ENCODE measurements around the gene HLCS. TPM values are rescaled to one million over a fixed set of nuclear protein-coding genes. Genes with fewer than 3 reads are reported as not detected.
A peak's percentile ranks its signal among the peaks of the same experiment; 100 is the strongest.
"Not testable (repeated sequence)": the region's sequence is repeated elsewhere in the genome, so short reads cannot be mapped to it uniquely, and the experiment has no call there.

Gene HLCS
- polyA plus RNA-seq (ENCODE audit: insufficient read length in 4 of 4): 10 to 100 TPM; 15.8 to 18.0 (median 16.2) TPM

DNA sequence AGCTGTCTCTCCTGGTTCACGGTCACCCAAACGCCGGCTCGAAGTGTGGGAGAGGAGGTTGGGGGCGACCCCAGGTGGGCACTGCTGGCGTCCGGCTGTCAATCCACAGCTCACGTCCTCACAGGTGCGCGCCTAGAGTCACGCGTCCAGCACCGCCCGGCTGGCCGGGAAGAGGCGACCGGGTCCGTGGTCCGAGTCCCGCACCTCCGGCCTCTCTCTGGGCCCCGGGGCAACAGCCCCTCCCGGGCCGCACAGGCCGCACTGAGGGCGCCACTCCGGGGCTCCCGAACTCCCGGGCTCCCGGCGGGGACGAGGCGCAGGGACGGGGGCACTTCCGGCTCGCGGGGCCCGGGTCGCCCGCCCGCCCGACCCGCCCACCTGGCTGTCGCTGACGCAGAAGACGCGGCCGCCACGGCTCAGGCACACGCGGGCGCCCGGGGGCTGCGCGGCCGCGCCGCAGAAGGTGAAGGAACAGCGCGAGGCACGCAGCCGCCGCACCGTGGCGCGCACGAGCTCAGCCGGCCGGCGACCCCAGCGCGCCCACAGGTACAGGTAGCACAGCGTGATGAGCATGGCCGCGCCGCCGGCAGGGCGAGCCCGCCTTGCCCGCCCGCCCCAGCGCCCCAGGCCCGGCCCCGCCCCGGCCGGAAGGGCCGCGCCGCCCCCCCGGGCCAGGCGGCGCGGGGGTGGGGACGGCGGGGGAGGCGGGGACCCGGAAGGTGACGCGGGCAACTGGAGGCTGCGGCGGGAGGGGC, at the start of gene HLCS:
HLCS (minus strand) TSS at position 604 of the 755 bp plus-strand sequence; CDS start at position 573, 31 bp downstream.
- DNase-seq (ENCODE audit: low read depth in 4 of 4, low spot score in 2 of 4): no peak

DNA sequence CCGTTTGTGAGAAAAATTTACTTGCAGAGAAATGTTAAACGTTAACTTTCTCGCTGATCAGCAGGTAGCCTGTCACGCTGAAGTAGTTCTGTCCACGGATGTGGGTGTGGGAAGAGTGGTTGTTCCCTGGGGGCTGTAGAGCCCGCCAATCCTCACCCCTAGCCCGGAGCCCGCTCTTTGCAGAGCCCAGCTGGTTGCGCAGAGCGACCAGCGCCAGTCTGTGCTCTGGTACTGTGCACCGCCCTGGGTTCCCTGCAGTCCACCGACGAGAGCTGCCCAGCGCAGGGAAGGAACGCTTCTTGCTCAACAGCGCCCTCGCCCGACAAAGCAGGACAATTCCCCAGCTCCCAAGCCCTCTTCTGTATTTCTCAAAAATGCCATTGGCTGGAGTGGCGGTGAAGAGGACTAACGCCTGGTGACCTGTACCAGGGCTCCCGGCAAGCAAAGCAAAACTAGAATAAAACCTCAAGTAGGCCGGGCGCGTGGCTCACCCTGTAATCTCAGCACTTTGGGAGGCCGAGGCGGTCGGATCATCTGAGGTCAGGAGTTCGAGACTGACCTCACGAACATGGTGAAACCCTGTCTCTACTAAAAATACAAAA, 43.4 kb upstream of the HLCS start:
- peak in 2 of 4 donors; percentile 73 to 78 for DNase-seq (ENCODE audit: low read depth in 4 of 4, low spot score in 2 of 4)

DNA sequence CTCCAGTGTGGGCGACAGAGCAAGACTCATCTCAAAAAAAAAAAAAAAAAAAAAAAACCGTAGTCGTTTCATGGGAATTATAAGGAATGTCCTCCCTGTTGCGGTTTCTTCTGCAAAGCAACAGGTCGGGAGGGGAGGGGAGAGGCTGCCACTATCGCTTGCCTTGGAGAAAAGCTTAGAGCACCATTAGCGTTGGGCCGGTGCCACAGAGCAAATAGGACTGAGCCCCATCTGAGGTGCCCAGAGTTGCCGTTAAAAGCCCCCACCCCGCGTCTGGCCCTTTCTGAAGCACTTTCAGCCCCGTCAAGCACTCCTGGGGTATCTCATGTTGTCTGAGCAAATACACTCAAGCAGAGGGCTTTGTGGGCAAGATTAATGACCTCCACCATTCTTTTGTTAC, 42.3 kb upstream of the HLCS start:
- no peak for DNase-seq (ENCODE audit: low read depth in 4 of 4, low spot score in 2 of 4)

DNA sequence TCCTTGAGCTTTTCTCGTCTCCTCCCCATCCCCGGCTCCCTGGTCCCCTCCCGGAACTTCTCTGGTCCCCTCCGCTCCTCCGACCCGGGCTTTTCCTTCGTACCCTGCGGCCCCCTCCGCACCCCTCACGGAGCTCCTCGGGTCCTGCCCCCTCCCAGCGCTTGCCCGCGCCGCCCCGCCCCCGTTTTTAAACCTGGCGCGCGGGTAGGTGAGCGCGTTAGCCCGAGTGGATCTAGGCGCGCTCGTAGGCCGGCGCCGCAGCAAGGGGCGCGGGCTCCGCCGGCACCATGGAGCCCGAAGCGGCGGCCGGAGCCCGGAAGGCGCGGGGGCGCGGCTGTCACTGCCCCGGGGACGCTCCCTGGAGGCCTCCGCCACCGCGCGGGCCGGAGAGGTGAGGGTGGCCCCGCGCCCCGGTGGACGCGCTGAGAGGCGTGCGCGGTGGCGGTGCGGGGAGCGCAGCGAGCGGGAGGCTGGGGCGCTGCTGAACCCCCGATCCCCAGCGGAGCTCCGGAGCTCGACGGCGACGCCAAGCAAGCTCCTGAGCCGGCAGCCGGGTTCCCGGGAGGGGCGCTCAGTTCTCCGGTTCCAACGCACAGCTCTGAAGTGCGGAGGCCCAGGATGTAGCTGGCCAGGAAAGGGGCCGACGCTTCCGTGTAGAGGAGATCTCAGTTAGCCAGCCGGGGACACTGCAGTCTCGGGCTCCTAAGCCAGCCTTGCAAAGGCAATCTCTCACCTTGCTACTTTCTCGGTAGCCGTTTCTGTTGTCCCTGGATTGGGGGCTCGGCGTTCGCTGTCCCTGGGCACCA, 40.2 kb upstream of the HLCS start, which contains the start of gene RIPPLY3:
RIPPLY3 (plus strand) TSS at position 217 of the 806 bp plus-strand sequence; CDS start at position 288, 71 bp downstream.
- DNase-seq (ENCODE audit: low read depth in 4 of 4, low spot score in 2 of 4): no peak

DNA sequence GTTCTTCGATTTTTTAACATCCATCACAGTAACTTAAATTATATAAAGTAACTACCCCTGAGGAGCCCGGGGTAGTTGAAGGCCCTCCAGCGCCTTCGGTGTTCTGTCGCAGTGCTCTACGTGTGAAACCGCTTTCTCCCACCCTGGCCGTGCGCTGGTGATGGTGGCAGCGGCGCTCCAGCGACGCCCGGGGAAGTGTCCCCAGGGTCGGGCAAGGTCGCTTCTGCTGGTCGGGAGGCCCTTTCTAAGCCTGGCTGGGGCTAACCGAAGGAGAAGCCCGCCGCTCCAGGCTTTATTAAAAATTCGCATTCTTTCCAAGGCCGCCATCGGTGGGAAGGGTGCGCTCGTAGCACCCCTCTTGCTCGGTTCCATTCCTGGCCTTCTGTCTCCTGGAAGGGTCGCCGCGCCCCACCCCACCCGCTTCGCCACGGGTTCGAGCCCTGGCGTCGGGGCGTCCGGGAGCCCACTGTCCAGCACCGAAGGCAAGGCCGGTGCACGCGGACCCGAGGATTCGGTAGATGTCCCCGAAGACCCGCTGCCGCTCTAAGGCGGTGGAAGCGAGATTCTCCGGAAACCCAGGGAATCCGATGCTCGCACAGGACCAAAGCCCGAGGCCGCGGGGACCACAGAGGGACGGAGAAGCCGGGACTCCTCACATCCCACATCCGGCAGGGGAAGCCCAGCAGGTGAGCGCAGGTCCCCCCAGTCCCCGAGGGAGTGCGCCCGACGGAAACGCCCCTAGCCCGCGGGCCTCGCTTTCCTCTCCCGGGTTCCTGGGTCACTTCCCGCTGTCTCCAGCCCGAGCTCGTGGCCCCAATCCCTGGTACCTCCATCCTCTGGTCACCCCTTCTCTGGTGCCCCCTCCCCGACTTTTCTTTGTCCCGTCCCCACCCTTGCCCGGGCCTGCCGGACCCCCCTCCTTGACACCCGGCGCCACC, 39.3 kb upstream of the HLCS start:
- no peak for DNase-seq (ENCODE audit: low read depth in 4 of 4, low spot score in 2 of 4)

DNA sequence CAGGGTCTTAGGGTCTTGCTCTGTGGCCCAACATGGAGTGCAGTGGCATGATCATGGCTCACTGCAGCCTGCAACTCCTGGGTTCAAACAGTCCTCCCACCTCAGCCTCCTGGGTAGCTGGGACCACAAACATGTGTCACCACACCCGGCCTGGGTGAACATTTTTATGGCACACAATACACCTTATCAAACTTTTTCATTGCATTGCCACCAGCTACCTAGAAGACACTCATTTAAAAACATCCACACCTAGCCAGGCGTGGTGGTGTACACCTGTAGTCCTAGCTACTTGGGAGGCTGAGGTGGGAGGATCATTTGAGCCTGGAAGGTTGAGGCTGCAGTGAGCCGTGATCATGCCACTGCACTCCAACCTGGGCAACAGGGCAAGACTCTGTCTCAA, 37.4 kb upstream of the HLCS start:
- DNase-seq (ENCODE audit: low read depth in 4 of 4, low spot score in 2 of 4): not testable (repeated sequence)

DNA sequence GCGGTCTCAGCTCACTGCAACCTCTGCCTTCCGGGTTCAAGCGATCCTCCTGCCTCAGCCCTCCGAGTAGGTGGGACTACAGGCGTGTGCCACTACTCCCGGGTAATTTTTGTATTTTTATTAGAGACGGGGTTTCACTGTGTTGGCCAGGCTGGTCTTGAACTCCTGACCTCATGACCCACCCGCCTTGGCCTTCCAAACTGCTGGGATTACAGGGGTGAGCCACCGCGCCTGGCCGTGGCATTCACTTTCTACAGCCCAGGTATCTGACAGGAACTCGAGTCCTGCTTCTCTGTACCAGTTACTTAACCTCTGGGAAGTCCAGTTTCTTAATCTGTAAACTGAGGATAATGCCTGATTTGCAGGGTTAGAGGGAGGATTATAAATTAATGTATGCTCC, 36.4 kb upstream of the HLCS start:
- DNase-seq (ENCODE audit: low read depth in 4 of 4, low spot score in 2 of 4): not testable (repeated sequence)

DNA sequence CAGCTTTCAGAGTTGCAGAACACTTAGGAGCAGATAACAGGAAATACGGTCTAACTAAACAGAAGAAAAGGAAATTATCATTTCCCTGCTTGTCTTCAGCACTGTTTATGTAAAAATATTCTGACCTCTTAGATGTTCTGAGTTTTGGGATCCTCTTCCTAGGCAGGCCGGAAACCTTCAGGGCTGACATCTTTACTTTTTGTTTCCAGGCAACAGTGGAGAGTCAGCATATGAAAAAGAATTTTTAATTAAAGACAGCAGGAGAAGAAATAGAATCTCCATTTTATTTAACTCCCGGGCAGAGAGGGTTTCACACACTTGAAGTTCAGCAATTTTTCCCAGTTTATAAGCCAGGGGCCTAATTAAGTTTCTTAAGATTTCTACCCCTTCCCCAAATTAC, 35.0 kb upstream of the HLCS start:
- no peak for DNase-seq (ENCODE audit: low read depth in 4 of 4, low spot score in 2 of 4)

DNA sequence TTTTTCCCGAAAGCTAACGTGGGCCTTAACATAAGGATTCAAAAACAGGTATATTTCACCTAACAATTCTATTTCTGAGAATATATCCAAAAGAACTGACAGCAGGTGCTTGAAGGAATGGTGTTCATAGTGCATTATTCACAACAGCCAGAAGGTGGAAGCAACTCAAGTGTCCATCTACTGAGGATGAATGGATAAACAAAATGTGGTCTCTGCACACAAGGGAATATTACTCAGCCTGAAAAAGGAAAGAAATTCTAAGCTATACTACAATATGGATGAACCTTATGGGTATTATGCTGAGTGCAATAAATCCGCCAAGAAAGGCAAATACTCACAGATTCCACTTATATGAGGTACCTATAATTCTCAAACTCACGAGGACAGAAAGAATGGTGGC, 33.9 kb upstream of the HLCS start:
- no peak for DNase-seq (ENCODE audit: low read depth in 4 of 4, low spot score in 2 of 4)

DNA sequence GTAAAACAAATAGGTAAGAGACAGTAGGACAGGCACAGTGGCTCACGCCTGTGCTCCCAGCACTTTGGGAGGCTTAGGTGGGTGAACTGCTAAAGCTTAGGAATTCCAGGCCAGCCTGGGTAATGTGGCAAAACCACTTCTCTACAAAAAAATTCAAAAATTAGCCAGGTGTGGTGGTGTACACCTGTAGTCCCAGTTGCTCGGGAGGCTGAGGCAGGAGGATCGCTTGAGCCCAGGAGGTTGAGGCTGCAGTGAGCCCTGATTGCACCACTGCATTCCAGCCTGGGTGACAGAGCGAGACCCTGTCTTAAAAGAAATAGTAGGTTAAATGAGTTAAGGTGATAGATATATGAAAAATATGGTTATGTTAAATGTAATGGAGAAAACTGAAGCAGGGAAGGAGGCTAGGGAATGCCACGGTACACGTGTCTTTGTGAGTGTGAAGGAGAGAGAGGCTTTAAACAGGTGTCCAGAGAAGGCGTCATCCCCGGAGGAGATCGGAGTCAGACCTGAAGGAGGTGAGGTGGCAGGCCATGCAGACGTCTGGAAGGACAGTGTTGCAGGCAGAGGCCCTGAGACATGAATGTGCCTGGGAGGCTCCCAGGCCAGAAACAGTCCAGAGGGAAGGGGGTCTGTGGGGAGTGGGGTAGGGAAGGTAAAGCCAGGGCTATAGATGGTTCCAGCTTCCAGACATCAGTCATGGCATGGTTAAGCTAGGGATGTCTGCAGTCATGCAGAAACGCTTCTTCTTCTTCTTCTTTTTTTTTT, 32.8 kb upstream of the HLCS start:
- no peak for DNase-seq (ENCODE audit: low read depth in 4 of 4, low spot score in 2 of 4)

DNA sequence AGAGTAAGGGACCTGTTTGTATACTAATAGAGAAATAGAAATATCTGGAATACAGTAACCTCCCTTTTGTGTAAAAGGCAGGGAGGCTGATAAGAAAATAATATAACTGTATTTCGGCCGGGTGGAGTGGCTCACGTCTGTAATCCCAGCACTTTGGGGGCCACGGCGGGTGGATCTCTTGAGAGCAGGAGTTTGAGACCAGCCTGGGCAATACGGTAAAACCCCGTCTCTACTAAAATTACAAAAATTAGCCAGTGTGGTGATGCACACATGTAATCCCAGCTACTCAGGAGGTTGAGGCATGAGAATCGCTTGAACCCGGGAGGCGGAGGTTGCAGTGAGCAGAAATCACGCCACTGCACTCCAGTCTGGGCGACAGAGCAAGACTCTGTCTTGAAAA, 28.8 kb upstream of the HLCS start:
- not testable (repeated sequence) for DNase-seq (ENCODE audit: low read depth in 4 of 4, low spot score in 2 of 4)

DNA sequence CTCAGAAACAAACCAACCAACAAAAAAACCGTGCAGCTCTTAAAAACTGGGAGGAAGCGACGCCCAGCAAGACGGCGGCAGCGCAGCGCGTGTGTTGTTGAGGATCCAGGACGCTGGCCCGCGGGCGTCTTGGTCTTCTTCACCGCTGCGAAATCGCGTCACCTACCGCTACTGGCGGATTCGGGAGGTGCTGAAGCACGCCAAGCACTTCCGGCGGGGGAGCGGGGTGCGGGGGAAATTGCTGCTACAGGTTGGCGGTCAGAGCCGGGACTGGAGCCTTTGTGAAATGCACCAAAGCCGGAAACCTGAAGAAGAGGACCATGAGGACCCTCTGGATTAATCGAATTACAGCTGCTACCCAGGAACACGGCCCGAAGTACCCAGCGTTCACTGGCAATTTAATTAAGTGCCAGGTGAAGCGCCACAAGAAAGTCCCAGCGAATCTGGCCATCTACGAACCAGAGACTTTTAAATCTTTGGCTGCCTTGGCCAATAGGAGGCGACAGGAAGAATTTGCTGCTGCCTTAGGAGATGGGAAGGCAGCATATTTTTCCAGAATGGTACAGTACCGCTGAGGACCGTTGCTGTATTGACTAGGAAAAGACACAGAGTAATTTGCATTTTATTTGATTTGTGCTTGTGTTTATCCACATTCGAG, 28.2 kb upstream of the HLCS start:
- DNase-seq (ENCODE audit: low read depth in 4 of 4, low spot score in 2 of 4): no peak

DNA sequence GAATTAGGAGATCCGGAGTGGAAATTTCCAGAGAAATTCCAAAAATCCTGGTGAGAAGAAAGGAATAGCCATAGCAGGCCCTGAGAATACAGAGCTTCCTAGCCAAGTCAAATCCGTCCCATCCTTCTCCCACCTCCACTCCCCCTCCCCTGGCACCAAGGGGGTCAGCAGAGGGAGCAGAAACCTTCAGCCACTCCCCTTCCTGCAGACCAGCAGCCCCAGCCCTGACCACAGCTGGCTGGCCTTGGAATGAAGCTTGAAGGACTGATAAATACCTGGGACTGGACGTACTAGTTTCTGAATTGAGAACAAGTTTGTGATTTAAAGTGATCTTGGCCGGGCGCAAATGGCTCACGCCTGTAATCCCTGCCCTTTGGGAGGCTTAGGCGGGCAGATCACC, 26.2 kb upstream of the HLCS start:
- DNase-seq (ENCODE audit: low read depth in 4 of 4, low spot score in 2 of 4): no peak

DNA sequence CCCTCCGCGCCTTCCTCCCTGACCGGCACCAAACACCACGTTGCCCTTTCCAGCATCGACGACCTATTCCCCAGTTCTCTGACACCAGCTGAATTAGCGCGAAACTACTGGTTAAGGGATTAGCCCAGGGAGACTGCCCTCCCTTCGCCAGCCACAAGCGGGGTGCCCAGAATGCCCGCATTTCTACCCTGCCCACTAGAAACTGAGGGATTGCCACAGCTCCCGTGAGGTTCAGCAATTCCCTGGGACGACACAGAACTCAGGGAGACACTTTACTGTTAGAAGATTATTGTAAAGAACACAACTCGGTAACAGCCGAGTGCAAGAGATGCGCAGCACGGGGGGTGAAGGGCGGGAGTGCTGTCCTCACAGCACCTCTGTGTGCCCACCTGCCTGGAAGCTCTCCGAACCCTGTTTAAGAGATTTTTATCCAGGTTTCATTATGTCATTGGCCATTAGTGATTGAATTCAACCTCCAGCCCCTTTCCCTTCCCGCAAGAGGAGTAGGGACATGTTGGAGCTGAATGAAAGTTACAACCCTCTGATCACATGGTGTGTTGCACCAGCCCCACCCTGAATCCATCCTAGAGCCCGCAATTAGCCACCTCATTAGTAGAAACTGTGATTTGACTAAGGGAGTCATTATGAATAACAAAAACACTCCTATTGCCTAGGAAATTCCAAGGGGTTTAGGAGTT, 24.2 kb upstream of the HLCS start:
- no peak for DNase-seq (ENCODE audit: low read depth in 4 of 4, low spot score in 2 of 4)

DNA sequence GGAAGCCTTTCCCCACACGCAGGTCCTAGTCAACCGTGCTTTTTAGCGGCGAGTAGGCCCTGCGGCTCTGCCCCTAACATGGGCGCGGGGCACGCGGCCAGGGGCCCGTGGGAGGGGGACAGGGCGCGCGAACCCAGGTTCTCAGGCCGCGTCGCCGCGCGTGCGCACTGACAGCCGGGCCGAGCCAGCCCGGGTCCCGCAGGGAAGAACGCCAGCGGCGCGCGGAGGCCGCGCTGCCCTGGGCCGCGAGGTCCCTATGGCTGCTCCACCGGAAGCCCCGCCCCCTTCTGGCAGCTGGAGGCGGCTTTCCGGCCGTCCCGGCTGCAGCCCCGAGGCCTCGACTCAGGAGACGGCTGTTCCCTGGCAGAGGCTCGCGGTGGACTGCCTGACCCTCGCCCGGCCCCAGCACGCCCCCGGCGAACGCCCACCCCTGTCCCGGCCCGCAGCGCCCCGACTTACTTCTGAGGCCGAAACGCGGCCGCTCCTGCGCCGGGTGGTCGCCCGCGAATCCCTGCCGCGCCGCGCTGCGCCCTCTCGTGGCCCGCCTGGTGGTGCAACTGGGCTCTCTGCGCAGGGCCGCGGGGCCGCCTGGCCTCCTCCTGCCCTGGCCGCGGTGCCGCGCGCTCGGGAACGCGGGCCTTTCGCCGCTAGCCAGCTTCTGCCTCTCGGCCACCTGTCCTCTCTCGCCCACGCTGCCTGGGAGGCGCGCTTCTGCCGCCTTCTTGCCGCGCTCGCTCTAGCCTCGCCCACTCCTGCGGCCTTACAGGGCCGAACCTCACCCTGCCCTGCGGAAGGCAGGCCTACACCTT, 23.4 kb upstream of the HLCS start:
- peak in 3 of 4 donors; percentile 80 to 89 (median 84) for DNase-seq (ENCODE audit: low read depth in 4 of 4, low spot score in 2 of 4)

DNA sequence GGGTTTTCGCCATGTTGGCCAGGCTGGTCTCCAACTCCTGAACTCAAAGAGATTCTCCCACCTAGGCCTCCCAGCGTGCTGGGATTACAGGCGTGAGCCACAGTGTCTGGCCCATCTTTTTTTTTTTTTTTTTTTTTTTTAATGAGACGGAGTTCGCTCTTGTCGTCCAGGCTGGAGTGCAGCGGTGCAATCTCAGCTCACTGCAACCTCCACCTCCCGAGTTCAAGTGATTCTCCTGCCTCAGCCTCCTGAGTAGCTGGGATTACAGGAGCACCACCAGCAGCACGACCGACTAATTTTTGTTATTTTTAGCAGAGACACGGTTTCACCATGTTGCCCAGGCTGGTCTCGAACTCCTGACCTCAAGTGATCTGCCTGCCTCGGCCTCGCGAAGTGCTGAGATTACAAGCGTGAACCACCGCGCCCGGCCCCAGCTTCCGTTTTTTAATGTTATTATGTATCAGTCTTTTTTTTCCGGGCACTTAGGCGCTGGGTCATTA, 22.8 kb upstream of the HLCS start:
- DNase-seq (ENCODE audit: low read depth in 4 of 4, low spot score in 2 of 4): not testable (repeated sequence)

DNA sequence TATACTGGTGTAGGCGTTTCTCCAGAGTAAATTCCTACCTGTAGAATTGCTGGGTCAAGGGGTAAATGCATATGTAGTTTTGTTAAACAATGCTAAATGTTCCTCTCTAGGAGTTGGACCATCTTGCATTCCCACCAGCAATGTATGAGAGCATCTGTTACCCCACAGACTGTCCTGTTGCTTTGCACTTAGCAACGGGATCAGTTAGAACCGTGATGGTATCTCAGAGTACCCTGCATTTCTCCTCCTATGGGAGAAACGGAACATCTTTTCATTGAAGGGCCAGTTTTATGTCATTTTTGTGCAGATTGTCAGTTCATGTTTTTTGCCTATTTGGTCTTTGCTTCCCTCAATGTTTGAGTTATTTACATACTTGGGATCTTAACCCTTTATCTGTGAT, 22.1 kb upstream of the HLCS start:
- no peak for DNase-seq (ENCODE audit: low read depth in 4 of 4, low spot score in 2 of 4)
